IMR-90 (cell line): ENCODE results near the gene NTRK3.

Experiments
- BHLHE40 ChIP-seq: fragments of 150-350 bp; IDR thresholded peaks from 2 replicates; pipeline ENCODE4 v1.6.1; 2016; ENCODE audit warnings: mild to moderate bottlenecking, low read depth, low read length
- CTCF ChIP-seq: conservative IDR thresholded peaks from 2 replicates; pipeline ENCODE4 v1.5.1; 2012; ENCODE audit warnings: mild to moderate bottlenecking, low read depth, low read length, improper control_type of control experiment
- FOS ChIP-seq: fragments of 150-350 bp; IDR thresholded peaks from 2 replicates; pipeline ENCODE4 v1.6.1; 2016; ENCODE audit warnings: low read depth, low read length
- MAFK ChIP-seq: IDR thresholded peaks from 2 replicates; pipeline ENCODE4 v1.6.1; 2012; ENCODE audit warnings: low read depth, low read length, improper control_type of control experiment
- MAZ ChIP-seq: IDR thresholded peaks from 2 replicates; pipeline ENCODE4 v1.6.1; 2012; ENCODE audit warnings: low read depth, mild to moderate bottlenecking, low read length, improper control_type of control experiment, moderate library complexity, borderline replicate concordance
- MXI1 ChIP-seq: IDR thresholded peaks from 2 replicates; pipeline ENCODE4 v1.6.1; 2012; ENCODE audit warnings: low read depth, mild to moderate bottlenecking, low read length, moderate library complexity, borderline replicate concordance
- POLR2A ChIP-seq: IDR thresholded peaks from 2 replicates; pipeline ENCODE4 v1.6.1; 2012; ENCODE audit warnings: mild to moderate bottlenecking, low read depth, low read length
- RAD21 ChIP-seq: IDR thresholded peaks from 2 replicates; pipeline ENCODE4 v1.6.1; 2012; ENCODE audit warnings: low read length, improper control_type of control experiment

- TF ChIP-seq RAD21 (no peak), POLR2A (no peak), CTCF (no peak), BHLHE40 (no peak), MAZ (no peak), MAFK (no peak), FOS (no peak), MXI1 (no peak)
These were observed 172.5 kb downstream of the NTRK3 start for GRCh38 chr15:88083811-88084760.
